CD4-positive, alpha-beta T cell (primary cell): ENCODE results near the gene FMO1. TPM values are rescaled to one million over a fixed set of nuclear protein-coding genes. Genes with fewer than 3 reads are reported as not detected.

Source experiments
- ATAC-seq: fragments of 200-7000 bp; cut with Tn5 transposase; one replicate; pipeline ENCODE4 v1.10.0; 2022; ENCODE audit warnings: mild to moderate bottlenecking; ENCODE audit not compliant: poor library complexity
- CTCF ChIA-PET: fragments of 350-600 bp; sonication (Branson Sonifier 250); formaldehyde crosslinking; loops from one replicate; lab custom pipeline; 2021; ENCODE audit warnings: antibody characterized with exemption, inconsistent platforms; lab: Charles Lee
- POLR2A ChIA-PET: fragments of 350-600 bp; sonication (Branson Sonifier 250); formaldehyde crosslinking; loops from one replicate; lab custom pipeline; 2021; ENCODE audit warnings: antibody characterized with exemption, inconsistent platforms; lab: Charles Lee
- DNase-seq, 14 experiments: peaks; one replicate each; pipeline ENCODE4 v3.0.0-alpha.2; 2013 to 2020; ENCODE audit warnings: mixed read lengths in 2 of 14
- H3K27ac ChIP-seq, 2 donors: one replicate each; pipeline versions ENCODE4 v1.5.1 to v1.7.0; 2013; ENCODE audit warnings: low read length in 2 of 2, low read depth in 1 of 2, mild to moderate bottlenecking in 1 of 2
- H3K27me3 ChIP-seq, 2 experiments: 1 replicate in 1 of 2; 2 replicates in 1 of 2; pipeline versions ENCODE4 v1.6.1 to v1.7.0; 2013; ENCODE audit warnings: low read length in 2 of 2, control low read depth in 1 of 2, mild to moderate bottlenecking in 1 of 2, moderate library complexity in 1 of 2; ENCODE audit not compliant: insufficient read depth in 2 of 2, control insufficient read depth in 1 of 2
- H3K36me3 ChIP-seq: one replicate; pipeline ENCODE4 v1.6.1; 2013; ENCODE audit warnings: low read length, control low read depth; ENCODE audit not compliant: insufficient read depth
- H3K4me1 ChIP-seq: one replicate; pipeline ENCODE4 v1.6.1; 2013; ENCODE audit warnings: low read length, control low read depth; ENCODE audit not compliant: insufficient read depth
- H3K4me3 ChIP-seq: one replicate; pipeline ENCODE4 v1.5.1; 2013; ENCODE audit warnings: mild to moderate bottlenecking, low read length, moderate library complexity
- H3K9me3 ChIP-seq, 2 experiments: 1 replicate in 1 of 2; 2 replicates in 1 of 2; pipeline versions ENCODE4 v1.6.1 to v1.7.0; 2013; ENCODE audit warnings: low read length in 2 of 2, mild to moderate bottlenecking in 2 of 2, control low read depth in 1 of 2, moderate library complexity in 1 of 2; ENCODE audit not compliant: control insufficient read depth in 1 of 2, insufficient read depth in 1 of 2
- H3K27ac Mint-ChIP-seq: one replicate; pipeline ENCODE4 v1.8.0; 2020; ENCODE audit warnings: mixed read lengths
- H3K27me3 Mint-ChIP-seq: one replicate; pipeline ENCODE4 v1.8.0; 2021; ENCODE audit warnings: mixed read lengths
- H3K36me3 Mint-ChIP-seq: one replicate; pipeline ENCODE4 v1.8.0; 2021; ENCODE audit warnings: low read depth, mixed read lengths
- H3K4me1 Mint-ChIP-seq: one replicate; pipeline ENCODE4 v1.8.0; 2021; ENCODE audit warnings: low read depth, mixed read lengths
- H3K4me3 Mint-ChIP-seq: one replicate; pipeline ENCODE4 v1.8.0; 2020; ENCODE audit warnings: mild to moderate bottlenecking, mixed read lengths
- H3K9me3 Mint-ChIP-seq: one replicate; pipeline ENCODE4 v1.8.0; 2020; ENCODE audit warnings: mixed read lengths
- intact Hi-C, 2 experiments: fragments of 100-400 bp; cut with DNase I in 1 of 2; cut with micrococcal nuclease in 1 of 2; formaldehyde crosslinking; loops; one replicate each; pipeline versions ENCODE4 v1.15.1 to v1.9.0; 2023 to 2025; cut with DNase I, micrococcal nuclease
- total RNA-seq, 174 experiments: library from RNA in 2 of 174; stranded (reverse) in 2 of 174; gene quantifications; one replicate each; pipeline ENCODE4 v1.2.3 and lab custom pipeline; 2021 to 2026
- TF ChIP-seq, protein P1 (sequence below): fragments of 200-600 bp; IDR thresholded peaks from one replicate; pipeline ENCODE4 v1.8.0; 2022; ENCODE audit warnings: antibody characterized with exemption, mild to moderate bottlenecking

FMO1 gene
- total RNA-seq, 2 experiments from 2014 or later = not detected

DNA sequence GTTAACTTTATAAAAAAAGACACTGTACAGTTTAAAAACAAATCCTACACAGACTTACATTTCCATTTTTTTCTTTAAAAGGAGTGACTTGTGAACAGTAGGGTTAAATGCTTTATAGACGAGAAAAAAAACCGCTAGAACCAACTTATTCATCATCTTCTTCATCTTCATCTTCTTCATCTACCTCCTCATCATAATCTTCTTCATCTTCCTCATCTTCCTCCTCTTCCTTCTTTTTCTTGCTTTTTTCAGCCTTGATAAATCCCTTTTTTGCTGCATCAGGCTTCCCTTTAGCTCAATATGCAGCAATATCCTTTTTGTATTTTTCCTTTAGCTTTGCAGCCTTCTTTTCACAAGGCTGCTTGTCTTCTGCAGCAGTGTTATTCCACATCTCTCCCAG, 22.5 kb downstream of the FMO1 start:
- Histone ChIP-seq H3K4me3 (no peak overlapping the region), H3K4me1 (no peaks in the 10 kb centered on the region), H3K36me3 (no peaks in the 10 kb centered on the region), H3K27me3 (peaks cover 0 to 4% of the 10 kb centered on the region in 2 experiments), H3K27ac (no peak overlapping the region), H3K9me3 (peaks cover 0 to 4% of the 10 kb centered on the region in 2 experiments)
- Mint-ChIP-seq H3K4me1 (no peaks in the 10 kb centered on the region), H3K27ac (no peak overlapping the region), H3K36me3 (no peaks in the 10 kb centered on the region), H3K9me3 (no peaks in the 10 kb centered on the region), H3K27me3 (peaks cover 30% of the 10 kb centered on the region), H3K4me3 (no peak overlapping the region)
- CTCF ChIA-PET = no interaction called here
- TF ChIP-seq, protein P1, sequence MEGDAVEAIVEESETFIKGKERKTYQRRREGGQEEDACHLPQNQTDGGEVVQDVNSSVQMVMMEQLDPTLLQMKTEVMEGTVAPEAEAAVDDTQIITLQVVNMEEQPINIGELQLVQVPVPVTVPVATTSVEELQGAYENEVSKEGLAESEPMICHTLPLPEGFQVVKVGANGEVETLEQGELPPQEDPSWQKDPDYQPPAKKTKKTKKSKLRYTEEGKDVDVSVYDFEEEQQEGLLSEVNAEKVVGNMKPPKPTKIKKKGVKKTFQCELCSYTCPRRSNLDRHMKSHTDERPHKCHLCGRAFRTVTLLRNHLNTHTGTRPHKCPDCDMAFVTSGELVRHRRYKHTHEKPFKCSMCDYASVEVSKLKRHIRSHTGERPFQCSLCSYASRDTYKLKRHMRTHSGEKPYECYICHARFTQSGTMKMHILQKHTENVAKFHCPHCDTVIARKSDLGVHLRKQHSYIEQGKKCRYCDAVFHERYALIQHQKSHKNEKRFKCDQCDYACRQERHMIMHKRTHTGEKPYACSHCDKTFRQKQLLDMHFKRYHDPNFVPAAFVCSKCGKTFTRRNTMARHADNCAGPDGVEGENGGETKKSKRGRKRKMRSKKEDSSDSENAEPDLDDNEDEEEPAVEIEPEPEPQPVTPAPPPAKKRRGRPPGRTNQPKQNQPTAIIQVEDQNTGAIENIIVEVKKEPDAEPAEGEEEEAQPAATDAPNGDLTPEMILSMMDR = no peak
- intact Hi-C loops = no loop called here
- POLR2A ChIA-PET = interaction anchor here (0.7 kb wide), 1 partner anchor 16 kb away, joined by 3 read pairs; no protein-coding TSS in a partner anchor
- ATAC-seq (no peak), DNase-seq (no peak)

DNA sequence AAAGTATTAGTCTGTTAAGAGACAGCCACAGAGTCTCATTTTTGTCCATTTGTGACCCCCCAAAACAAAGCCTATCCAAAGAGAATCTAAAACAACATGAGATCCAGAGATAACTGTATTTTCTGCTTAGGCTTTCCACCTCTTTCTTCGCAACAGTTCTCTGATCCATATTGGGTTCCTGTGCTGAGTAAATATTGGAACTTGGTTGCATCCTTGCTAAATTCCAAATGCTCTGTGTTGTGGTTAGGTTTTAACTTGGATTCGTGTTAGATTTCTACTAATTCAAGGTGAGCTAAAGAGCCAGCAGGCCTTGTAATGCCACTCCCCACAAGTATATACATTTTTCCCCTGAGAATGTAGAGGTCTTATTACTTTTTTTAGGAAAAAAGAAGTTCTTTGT, 29.2 kb downstream of the FMO1 start:
- no peak overlapping the region for H3K4me3 Mint-ChIP-seq
- no peaks in the 10 kb centered on the region for H3K36me3 ChIP-seq
- H3K4me1 ChIP-seq = no peaks in the 10 kb centered on the region
- H3K27ac Mint-ChIP-seq = no peak overlapping the region
- DNase-seq (no peak), ATAC-seq (no peak)
- no peak overlapping the region for H3K27ac ChIP-seq
- H3K9me3 ChIP-seq = no peaks in the 10 kb centered on the region
- H3K4me3 ChIP-seq = no peak overlapping the region
- intact Hi-C loops = no loop called here
- H3K9me3 Mint-ChIP-seq = no peaks in the 10 kb centered on the region
- TF ChIP-seq, protein P1 = no peak
- H3K4me1 Mint-ChIP-seq = no peaks in the 10 kb centered on the region
- H3K36me3 Mint-ChIP-seq = no peaks in the 10 kb centered on the region
- H3K27me3 Mint-ChIP-seq = peaks cover 46% of the 10 kb centered on the region
- H3K27me3 ChIP-seq = peaks cover 11 to 15% of the 10 kb centered on the region in 2 experiments
- POLR2A ChIA-PET = no interaction called here
- CTCF ChIA-PET = no interaction called here

DNA sequence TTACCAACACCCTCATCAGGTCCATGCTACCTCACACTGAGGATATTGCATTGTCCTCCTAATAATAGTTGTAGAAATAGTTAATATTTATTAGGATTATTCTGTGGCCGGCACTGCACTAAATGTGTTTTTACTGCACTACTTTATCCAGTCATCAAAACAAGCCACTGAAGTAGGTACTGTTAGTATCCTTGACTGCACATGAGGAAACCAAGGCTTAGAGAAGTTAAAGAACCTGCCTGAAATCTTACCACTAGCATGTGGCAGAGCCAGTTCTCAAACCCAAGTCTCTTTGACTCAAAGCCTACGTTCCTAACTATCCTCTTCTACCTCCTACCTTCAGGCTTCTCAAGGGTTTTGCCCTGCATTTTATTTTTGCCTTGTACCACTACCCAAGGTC, 30.9 kb downstream of the FMO1 start:
- peaks cover 49% of the 10 kb centered on the region for H3K27me3 Mint-ChIP-seq
- POLR2A ChIA-PET = interaction anchor here (0.6 kb wide), 1 partner anchor 165 kb away, joined by 3 read pairs; no protein-coding TSS in a partner anchor
- H3K27me3 ChIP-seq = peaks cover 11 to 15% of the 10 kb centered on the region in 2 experiments
- no peak overlapping the region for H3K4me3 Mint-ChIP-seq
- TF ChIP-seq, protein P1 = no peak
- CTCF ChIA-PET = no interaction called here
- H3K9me3 ChIP-seq = no peaks in the 10 kb centered on the region
- H3K4me1 ChIP-seq = no peaks in the 10 kb centered on the region
- no peak overlapping the region for H3K27ac ChIP-seq
- ATAC-seq = no peak
- H3K4me1 Mint-ChIP-seq = no peaks in the 10 kb centered on the region
- DNase-seq = no peak
- H3K9me3 Mint-ChIP-seq = no peaks in the 10 kb centered on the region
- no peaks in the 10 kb centered on the region for H3K36me3 Mint-ChIP-seq
- intact Hi-C loops = no loop called here
- no peak overlapping the region for H3K4me3 ChIP-seq
- H3K36me3 ChIP-seq = no peaks in the 10 kb centered on the region
- H3K27ac Mint-ChIP-seq = no peak overlapping the region
